Endometrial microvascular endothelial cells (primary cell): ENCODE measurements around the gene TOR4A. TPM values are rescaled to one million over a fixed set of nuclear protein-coding genes. Genes with fewer than 3 reads are reported as not detected.

Experiments
- in situ Hi-C: cut with HindIII; loops from 2 replicates; pipeline ENCODE4 v1.10.0; 2017; ENCODE audit warnings: low sequenced_read_pairs, low pct_unique_long_range_greater_than_20kb; ENCODE audit errors: inconsistent ontology term
- total RNA-seq: library from RNA; depleted of rRNA; stranded (reverse); fragments of >200 nt; gene quantifications from one replicate; pipeline ENCODE4 v1.2.3, GENCODE V29; 2015; ENCODE audit errors: inconsistent ontology term

TOR4A gene
- total RNA-seq, 1 donor from 2014 or later = 53.1 TPM

DNA sequence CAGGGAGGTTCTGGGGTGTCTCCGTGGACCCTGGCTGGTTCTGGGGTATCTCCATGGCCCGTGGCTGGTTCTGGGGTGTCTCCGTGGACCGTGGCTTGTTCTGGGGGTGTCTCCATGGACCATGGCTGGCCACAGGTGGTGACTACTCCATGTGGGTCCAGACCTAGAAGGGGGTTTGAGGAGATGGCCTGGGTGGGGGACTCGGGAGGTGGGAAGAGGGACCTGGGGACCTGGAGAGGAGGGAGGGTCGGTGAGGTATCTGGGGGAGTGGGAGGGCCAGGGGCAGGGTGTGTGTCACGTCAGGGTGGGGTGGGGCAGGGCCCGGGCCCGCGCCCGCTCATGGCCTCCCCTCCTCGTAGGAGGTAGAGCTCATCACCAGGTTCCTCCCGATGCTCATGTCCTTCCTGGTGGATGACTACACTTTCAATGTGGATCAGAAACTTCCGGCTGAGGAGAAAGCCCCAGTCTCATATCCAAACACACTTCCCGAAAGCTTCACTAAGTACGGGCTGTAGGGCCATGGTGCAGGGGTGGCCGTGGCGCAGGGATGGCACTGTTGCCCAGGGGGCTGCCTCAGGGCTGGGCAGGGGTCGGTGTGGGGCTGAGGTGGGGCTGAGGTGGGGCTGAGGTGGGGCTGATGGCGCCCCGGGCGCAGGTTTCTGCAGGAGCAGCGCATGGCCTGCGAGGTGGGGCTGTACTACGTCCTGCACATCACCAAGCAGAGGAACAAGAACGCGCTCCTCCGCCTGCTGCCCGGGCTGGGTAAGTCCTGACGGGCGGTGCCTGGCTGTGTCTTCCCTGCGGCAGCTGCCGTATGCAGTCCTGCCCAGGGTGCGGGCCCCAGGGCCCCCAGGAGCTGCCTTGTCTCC is 10.7 kb upstream of the TOR4A start:
- in situ Hi-C loops = no loop called here

DNA sequence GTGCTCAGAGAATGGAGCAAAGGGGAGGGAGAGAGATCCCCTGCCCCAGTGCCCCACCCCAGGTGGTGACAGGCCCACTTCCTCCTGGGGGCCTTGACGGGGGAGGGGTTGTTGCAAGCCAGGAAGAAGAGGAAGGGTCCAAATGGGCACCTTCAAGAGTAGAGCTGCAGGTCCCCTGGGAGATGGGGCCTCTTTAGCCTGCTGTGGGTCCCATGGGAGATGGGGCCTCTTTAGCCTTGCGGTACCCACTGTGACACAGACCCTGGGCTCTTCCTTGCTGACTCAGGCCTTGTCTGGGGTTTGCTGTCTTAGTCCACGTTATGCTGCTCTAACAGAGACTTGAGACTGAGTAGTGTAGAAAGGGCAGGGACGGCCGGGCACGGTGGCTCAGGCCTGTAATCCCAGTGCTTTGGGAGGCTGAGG is 9.6 kb upstream of the TOR4A start:
- in situ Hi-C loops = no loop called here

DNA sequence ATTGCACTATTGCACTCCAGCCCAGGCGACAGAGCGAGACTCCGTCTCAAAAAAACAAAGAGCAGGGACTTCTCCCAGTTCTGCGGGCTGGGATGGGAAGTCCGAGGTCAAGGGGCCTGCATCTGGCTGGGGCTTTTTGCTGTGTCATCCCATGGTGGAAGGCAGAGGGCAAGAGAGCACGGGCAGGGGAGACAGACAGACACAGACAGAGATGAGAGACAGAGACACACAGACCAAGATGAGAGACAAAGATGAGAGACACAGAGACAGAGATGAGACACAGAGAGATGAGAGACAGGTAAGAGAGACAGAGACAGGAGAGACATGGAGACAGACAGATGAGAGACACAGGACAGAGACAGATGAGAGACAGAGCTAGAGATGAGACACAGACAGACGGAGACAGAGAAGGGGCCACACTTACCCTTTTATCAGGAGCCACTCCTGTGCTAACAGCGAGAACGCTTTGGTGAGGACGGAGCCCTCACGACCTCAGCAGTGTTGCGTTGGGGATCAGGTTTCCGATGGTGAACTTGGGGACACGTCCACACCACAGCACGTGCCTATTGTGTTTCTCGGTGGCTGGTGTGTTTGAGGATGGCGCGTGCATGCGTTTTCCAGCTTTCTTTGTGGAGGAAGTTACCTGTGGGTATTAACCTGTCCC is 8.9 kb upstream of the TOR4A start:
- in situ Hi-C loops = no loop called here

DNA sequence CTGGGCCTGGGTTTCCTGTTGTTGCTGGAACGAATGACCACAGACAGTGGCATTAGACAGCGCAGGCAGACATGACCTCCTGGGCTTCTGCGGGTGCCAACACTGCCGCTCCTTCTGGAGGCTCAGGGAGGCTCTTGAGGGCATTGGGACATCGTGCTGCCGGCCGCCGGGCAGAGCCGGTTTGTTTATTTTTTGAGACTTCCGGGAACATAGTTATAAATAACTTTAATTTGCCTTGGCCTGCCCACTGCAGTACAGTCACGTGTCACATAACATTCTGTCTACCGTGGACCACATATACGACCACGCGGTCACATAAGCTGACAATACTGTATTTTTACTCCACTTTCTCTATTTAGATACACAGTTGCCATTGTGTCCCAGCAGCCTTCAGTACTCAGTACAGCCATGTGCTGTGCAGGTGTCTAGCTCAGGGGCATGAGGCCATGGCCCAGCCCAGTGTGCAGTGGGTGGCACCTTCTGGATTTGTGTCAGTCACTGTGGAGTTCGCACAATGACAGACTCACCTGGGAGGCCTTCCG is 8.2 kb upstream of the TOR4A start:
- in situ Hi-C loops = no loop called here

DNA sequence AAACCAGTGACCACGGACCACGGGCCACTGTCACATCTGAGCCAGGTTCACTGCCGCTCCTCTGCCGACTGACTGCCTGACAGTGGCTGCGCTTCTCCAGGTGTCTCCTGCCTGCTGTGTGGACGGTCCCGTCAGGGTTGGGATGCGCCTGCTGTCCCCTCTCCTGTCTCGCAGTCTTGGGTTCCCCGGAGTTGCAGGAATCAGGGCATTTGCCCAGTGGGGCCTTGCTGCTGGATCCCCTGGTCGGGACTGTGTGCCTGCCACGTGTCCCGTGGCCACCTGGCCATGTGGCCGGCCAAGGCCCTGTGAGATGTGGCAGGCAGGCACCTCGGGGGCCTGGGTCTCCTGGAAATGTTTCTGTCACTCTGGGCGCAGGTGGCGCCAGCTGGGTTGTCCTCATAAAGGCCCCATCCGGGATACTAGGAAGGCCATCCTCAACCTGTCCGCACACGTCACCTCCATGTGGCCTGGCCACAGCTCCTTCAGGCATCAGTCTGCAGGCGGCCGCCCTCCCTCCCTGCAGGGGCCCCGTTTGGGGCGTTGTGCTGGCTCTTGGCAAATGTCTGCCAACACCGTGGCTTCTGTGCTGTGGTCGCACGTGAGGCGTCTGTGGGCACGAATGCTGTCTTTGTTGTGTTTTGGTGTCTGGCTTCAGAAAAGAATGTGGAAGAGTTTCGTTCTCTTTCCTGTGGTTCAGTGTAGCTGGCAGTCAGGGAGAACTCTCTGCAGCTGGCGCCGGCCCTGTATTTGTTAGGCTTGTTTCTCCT is 6.4 kb upstream of the TOR4A start:
- in situ Hi-C loops = no loop called here

DNA sequence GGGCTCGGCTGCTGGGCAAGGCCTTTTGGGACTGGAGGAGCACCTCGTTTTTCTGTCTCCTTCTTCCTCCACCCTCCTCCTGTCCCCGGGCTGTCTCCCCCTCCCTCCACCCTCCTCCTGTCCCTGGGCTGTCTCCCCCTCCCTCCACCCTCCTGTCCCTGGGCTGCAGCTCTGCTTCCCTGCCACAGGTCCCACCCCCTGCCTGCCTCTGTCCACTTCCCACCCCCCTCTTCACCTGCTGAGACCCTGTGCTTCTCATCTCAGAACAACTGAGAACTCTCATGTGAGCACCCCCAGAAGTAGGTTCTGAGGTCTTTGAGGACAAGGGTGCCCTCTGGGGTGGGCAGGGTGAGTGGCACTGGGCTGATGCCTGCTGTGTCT is 5.8 kb upstream of the TOR4A start:
- in situ Hi-C loops = no loop called here

DNA sequence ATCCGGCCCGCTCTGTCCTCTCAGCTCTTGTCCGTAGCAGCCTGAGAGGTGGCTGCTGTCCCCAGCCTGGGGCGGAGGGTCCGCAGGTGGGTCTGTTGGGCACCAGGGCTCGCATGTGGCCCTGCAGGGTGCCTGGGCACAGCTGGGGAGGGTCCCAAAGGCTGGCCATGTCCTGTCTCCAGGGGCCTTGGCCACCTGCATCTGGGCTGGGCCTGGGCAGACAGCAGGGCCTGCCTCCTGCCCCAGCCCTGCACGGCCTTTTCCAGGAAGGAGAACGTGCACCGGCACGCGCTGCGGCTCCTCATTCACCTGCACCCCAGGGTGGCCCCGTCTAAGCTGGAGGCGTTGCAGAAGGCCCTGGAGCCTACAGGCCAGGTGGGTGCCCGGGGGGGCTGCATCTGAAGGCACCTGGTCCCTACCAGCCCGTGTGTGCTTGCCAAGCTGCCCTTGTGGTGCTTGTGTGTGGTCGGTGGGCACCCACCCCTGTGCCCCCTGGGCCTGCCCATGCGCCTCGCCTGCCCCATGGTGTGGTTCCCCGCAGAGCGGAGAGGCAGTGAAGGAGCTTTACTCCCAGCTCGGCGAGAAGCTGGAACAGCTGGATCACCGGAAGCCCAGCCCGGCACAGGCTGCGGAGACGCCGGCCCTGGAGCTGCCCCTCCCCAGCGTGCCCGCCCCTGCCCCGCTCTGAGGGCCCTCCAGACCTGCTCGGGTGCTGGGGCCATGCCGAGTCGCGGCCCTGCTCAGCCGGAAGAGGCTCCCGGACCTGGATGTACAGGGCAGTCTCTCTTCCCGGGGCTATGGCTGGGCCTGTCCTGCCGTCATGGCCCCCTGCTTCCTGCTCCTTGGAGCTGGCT is 5.1 kb upstream of the TOR4A start:
- in situ Hi-C loops = no loop called here

DNA sequence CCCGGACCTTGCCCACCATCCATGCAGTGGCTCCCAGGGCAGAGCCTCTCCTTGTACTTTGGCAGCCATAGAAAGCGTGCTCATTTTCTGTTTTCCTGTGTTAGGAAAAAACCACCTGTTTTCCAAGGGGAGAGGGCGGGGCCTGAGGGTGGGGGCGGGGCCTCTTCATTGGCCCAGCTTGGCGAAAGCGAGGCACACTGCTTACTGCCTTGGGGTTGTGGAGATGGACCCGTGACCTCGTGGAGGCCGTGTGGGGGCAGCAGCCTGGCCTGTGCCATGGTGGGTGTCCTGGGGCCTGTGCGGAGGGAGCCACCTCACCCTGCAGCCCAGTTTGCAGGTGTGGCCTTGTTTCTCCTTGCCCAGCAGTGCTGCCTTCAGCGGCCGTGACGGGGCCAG is 4.4 kb upstream of the TOR4A start:
- in situ Hi-C loops = no loop called here

DNA sequence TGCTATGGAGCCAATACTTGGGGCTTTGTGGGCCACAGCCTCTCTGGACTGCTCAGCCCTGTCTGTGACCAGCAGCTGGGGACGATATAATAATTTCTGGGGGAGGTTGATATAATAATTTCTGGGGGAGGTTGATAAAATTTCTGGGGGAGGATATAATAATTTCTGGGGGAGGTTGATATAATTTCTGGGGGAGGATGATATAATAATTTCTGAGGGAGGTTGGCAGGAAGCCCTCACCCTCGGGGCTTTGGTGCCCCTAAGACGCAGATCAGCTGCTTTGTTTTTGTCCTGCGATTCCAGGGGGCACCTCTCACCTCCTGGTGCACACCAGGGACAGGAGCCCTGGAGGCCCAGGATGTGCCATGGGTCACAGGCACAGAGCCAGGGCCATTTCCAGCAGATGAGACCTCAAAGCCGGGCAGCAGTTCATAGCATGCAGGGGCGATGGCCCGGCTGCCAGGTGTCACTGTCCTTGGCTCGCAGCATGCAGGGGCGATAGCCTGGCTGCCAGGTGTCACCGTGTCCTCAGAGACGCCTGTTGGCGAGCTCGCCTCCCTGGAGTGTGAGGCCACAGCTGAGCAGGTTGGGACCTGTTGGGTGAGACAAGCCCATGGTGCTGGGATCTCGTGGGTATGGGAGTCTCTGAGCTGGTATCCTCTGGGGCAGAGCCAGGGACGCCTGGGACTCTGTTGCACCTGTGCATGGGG is 3.8 kb upstream of the TOR4A start:
- in situ Hi-C loops = no loop called here

DNA sequence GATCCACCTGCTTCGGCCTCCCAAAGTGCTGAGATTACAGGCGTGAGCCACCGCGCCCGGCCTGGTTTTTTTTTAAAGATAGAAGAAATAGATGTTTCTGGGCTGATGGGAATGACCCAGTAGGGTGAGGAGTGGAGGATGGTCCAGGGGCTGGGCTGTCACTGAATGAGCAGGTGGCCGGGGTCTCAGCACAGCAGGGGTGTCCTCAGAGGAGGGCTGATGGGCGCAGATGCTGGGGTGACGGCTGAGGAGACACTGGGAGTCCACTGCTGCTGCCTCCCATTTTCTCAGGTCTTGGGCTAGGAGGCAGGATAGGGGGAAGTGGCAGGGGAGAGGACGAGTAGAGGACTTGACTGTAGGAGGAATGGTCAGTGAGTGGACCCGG is 2.3 kb upstream of the TOR4A start:
- in situ Hi-C loops = no loop called here

DNA sequence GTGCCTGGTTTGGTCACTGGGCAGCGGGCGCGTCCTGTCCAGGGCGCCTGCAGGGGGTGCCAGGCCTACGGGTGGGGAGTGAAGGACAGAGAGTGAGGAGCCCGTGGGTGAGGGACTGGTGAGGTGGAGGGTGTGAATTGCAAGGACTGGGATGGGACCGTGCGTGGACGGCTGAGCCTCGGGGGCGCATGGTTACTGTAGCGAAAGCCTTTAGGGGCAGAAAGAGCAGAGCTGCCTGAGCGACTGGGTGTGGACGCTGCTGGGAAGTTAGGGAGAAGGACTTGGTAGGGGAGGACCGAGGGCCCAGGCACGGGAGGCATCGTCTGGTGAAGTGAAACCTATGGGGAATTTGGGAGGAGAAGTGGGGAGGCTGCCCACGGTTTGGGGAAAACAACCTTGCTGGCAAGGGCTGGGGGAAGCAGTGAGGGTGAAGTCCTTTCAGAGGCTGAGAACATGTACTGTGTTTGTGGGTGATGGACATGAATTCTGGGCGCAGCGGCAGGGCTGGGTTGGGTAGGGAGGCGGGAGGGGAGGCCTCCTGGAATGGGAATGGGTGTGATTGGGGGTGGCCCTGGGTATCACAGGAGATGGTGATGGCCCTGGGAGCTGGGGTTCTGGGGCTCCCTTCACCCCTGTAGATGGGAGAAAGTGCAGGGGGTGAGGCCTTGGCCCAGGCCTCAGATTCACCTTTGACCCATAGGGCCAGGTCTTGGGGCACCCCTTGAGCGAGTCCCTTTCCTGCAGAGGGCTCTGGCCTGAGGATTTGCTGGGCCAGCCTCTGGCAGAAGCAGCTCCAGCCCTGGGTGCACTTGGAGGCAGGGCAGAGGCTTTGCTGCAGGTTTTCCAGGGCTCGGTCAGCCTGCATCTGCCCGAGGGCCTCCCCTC is 1.7 kb upstream of the TOR4A start:
- in situ Hi-C loops = no loop called here

DNA sequence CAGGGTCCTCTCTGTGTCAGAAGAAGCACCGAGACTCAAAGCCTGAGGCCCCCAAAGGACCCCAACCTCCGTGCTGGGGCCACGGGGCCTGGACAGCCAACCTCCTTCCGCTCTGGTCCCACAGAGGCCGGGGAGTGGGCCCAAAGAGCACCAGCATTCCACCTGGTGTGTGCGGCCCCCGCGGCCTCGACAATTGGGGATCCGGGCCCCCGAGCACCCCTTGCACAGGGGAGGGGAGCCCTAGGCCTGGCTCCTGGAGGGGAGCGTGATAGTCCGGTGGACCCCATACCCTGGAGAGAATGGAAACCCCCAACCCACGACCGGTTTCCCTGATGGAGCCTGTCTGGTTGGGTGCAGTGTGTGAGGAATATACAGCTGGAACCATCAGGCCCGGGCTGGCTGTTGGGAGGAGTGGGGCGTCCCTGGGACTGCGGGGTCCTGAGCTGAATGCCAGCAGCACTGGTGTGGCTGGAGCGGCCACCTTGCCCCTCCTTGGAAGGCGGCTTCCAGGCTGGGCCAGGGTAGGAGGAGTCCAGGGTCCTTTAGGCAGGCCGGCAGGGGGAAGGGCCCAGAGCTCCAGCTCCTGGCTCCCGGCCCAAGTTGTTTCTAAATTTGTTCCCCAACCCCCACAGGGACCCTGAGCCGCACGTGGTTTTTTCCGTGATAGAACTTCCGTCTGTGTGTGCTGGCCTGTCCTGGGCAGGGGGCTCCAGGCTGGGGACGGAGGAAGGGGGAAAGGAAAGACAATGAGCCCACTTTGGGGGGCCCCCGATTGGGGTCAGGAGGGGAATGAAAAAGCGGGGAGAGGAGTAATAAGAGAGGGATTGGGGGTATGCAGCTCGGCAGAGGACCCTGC is 825 bp upstream of the TOR4A start:
- in situ Hi-C loops = no loop called here

DNA sequence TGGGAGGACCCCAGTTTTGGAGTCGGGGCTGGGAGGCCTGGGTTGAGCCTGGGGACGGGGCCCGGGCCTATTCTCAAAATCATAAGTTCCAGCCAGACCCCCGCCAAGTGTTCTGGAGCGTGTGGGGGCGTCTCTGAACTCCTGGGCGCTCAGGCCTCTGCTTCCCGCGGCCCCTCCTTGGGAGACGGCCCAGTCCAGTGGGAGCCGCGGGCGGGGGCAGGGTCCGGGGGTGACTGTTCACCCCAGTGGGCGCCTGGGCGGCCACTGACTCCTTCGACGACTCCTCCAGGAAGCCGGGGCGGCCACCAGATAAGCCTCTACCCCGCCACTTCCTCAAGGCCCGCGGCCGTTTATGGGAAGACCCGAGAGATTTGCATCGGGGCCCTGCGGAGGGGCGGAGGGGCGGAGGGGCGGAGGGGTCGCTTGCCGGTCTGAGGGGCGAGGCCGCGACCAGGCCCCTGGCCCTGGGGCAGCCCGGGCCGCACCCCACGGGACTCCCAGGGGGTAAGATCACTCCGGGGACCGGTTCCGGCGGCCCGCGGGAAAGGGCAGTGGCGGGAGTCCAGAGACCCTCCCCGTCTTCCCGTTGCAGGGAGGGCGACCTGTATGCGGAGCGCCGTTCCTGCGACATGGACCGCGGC is 655 bp downstream of the TOR4A start:
- in situ Hi-C loops = no loop called here

DNA sequence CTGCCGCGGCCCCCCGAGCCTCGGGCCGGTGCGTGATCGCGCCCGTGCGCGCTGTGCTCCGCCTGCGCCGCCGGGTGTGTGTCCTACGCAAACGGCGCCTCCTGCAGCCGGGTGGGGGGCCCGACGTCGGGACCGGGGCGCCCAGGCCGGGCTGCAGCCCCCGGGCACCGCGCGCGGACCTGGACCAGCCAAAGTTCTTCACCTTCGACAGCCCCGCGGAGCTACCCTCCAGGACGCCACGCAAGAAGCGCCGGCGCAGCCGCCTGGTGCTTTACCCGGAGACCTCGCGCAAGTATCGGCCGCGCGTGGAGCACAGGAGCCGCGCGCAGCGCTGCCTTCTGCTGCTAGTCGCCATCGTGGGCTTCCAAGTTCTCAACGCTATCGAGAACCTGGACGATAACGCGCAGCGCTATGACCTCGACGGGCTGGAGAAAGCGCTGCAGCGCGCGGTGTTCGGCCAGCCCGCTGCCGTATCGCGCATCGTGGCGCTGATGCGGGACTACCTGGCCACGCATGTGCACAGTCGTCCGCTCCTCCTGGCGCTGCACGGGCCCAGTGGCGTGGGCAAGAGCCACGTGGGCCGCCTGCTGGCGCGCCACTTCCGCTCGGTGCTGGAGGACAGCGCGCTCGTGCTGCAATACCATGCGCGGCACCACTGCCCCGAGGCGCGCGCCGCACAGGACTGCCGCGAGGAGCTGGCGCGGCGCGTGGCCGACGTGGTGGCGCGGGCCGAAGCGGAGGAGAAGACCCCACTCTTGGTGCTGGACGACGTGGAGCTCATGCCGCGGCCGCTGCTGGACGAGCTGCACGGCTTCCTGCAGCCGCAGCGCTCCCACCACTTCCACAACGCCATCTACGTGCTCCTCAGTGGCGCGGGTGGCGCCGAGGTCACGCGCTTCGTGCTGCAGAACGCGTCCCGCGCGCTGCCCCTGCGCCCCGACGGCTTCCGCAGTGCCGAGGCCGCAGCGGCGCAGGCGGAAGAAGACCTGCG is 1.5 kb downstream of the TOR4A start:
- in situ Hi-C loops = no loop called here
